Right lobe of liver (tissue), 4 donors: Measurements from ENCODE around the gene MRPL44.

ENCODE experiments used
- CTCF ChIP-seq, 4 donors: fragments of 200-600 bp in 3 of 4; fragments of 450-650 bp in 1 of 4; IDR thresholded peaks; one replicate each; pipeline versions ENCODE4 v1.5.1 to v1.8.0; 2016 to 2022; ENCODE audit warnings: antibody characterized with exemption in 4 of 4, mild to moderate bottlenecking in 2 of 4
- POLR2A ChIP-seq: fragments of 450-650 bp; IDR thresholded peaks from one replicate; pipeline ENCODE4 v1.6.1; 2017; ENCODE audit warnings: antibody characterized with exemption, mild to moderate bottlenecking
- donor health status: DM: no; HTN: no; CAD: no.
- donor health status: DM: no; HTN: no; CAD: no.
- donor health status: DM: no; HTN: yes; CAD: no.

GRCh38 chr2:223972656-223973102 lies 15.4 kb downstream of the MRPL44 start:
- TF ChIP-seq CTCF (IDR thresholded peaks at IDR 0.05) (no peak), POLR2A (no peak)
